Left forelimb (tissue), 1 donor: ENCODE measurements around the gene SACM1L.
"Not testable (repeated sequence)": the region's sequence is repeated elsewhere in the genome, so short reads cannot be mapped to it uniquely, and the experiment has no call there.

Experiments
- DNase-seq: peaks from one replicate; pipeline ENCODE4 v3.0.0-alpha.2; 2018; ENCODE audit warnings: low spot score

SACM1L gene

GRCh38 chr3:45666757-45667431 is 22.3 kb upstream of the SACM1L start:
- DNase-seq, result peak; percentile 75

DNA sequence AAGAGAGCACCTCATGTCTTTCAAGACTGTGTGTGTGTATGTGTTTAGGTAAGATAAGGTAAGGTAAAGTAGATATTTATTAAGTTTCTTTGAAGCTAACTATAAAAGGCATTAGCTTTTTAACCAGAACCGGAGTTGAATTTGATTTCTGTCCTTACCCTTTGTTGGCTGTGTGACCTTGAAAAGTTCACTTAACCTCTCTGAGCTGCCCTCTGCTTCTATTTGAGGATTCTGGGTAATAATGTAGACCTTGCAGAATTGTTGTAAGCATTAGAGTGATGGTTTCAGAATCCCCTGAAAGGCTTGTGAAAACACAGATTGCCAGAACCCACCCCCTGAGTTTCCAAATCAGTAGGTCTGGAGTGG is 21.6 kb upstream of the SACM1L start:
- DNase-seq, result no peak

DNA sequence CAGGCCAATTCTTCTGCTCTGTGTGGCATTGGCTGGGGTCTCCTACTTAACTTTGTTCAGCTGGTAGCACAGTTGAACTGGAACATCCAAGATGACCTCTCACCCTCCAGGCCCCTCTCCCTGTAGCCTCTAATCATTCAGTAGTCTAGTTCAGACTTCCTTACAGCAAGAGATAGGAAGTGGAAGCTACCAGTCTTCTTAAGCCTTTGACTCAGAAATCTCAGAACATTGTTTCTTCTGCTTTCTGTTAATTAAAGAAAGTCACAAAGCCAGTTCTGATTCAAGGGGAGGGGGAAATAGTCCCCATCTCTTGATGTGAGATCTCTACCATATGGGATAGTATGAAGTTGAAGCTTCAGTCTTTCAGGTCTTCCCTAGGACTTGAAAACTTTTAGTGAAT is 18.8 kb upstream of the SACM1L start:
- DNase-seq, result no peak

GRCh38 chr3:45670991-45671390 is 18.2 kb upstream of the SACM1L start:
- DNase-seq, result no peak

- no peak for DNase-seq
Observed at GRCh38 chr3:45673273-45673672, 15.9 kb upstream of the SACM1L start.

DNA sequence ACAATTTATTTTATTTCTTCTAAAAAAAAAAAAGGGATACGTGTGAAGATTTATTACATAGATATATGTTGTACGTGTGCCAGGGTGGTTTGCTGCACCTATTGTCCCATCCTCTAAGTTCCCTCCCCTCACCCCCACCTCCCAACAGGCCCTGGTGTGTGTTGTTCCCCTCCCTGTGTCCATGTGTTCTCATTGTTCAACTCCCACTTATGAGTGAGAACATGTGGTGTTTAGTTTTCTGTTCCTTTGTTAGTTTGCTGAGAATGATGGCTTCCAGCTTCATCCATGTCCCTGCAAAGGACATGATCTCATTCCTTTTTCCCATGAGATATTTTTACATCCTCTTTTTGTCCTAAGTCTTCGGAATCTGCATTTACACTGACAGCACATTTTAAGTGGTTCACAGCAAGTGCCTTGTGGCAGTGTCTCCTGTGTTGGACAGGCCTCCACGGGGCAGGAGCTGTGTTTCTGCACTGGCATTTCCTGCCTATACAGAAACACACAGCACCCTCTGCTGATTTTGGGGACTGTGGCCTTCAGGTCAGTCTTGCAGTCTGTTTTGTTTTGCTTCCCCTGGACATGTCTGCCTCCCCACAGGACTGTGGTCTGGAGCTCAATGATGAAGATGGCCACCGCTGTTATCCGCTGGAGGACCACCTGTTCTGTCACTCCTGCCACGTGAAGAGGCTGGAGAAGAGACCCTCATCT is 12.7 kb upstream of the SACM1L start:
- DNase-seq, result no peak

DNA sequence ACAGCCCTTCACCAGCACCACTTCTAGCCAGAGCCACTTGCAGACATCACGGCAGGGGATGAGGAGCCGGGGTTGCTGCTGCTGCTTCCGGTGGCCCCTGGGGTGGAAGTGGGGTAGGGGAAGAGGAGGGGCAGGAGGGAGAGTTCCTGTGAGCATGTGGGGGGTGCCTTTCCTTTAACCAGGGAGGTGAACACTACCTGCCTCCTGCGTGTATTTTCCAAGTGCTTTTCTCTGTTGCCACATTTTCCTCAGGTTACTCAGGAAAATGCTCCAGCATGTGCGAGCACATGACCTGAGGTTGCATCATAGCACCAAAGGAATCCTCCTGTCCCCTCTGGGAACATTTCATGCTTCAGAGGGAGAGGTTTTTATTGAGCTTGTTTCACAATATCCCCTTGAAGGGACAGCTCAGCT is 12.2 kb upstream of the SACM1L start:
- DNase-seq, result no peak

DNA sequence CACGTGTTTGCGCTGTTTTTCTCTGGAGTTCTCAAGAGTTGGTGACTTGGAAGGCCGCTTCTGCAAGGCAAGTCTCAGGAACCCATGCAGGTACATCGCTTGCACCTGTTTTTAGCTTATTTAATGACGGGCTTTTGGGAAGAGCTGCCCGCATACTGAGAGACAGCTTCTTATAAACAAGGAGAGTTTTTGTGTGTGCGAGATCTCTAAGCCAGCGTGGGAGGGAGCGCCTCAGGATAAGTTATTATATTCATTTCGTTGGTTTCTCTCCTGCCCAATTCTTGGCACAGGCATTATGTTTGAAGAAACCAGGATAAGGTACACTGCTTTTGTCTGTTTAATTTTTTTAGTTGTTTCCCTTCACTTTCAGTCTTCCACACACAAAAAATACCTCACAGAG is 11.4 kb upstream of the SACM1L start:
- no peak for DNase-seq

GRCh38 chr3:45679805-45680204 is 9.4 kb upstream of the SACM1L start:
- no peak for DNase-seq

GRCh38 chr3:45681221-45681620 is 8.0 kb upstream of the SACM1L start:
- no peak for DNase-seq

DNA sequence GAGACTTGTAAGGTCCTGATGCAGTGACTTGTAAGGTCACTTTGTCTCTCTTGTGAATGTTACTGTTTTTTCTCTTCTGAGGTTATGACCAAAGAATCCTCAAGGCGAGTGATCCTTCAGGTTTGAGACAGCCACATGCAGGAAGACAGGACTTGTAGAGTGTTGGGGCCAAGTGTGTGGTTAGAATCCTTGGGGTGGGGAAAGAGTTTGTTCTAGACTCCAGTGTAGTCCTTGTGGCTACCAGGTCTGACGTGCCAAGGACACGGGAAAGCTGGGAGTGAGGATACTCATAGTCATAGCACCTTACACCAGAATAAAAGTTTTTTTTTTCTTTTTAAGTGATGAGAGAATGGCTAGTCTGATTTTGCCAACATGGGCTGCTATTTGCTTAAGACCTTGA is 7.3 kb upstream of the SACM1L start:
- no peak for DNase-seq

GRCh38 chr3:45682311-45682710 is 6.9 kb upstream of the SACM1L start:
- DNase-seq, result no peak

GRCh38 chr3:45682786-45683185 is 6.4 kb upstream of the SACM1L start:
- DNase-seq, result no peak

DNA sequence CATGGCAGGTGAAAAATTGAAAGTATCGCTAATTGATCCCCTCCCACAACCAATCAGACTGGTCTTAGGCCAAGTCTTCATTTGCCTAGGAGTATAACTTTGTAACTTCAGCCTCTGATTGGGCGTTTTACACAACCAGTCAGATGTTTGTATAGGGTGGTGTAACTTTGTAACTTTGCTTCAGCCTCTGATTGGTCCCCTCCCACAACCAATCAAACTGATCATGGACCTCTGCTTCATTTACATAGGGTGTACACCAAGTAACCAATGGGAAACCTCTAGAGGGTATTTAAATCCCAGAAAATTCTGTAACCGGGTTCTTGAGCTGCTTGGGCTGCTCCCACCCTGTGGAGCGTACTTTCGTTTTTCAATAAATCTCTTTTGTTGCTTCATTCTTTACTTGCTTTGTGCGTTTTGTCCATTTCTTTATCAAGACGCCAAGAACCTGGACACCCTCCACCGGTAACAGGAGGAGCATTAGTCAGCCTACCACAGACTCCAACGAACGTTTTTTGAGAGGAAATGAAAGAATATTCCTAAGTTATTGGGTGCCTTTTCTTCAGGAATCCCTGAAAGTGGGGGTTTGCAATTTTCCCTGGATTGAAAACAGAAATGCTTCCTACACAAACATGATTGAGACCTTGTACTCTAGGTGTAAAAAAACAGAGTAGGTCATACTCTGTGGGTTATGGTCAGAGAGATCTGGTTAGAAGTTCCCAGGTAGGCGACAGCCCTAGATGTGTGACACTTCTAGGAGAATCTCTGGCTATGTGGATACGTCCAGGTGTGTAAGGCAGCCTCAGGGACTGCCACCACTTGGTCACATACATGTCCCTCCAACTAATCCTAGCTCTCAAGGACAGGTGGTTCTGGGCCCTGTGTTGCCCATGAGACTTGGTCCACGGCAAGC is 5.5 kb upstream of the SACM1L start:
- DNase-seq, result no peak

- no peak for DNase-seq
Observed at GRCh38 chr3:45684327-45684892, 4.8 kb upstream of the SACM1L start.

- DNase-seq, result not testable (repeated sequence)
Observed at GRCh38 chr3:45685722-45686121, 3.5 kb upstream of the SACM1L start.

- no peak for DNase-seq
Observed at GRCh38 chr3:45686850-45687249, 2.3 kb upstream of the SACM1L start.

DNA sequence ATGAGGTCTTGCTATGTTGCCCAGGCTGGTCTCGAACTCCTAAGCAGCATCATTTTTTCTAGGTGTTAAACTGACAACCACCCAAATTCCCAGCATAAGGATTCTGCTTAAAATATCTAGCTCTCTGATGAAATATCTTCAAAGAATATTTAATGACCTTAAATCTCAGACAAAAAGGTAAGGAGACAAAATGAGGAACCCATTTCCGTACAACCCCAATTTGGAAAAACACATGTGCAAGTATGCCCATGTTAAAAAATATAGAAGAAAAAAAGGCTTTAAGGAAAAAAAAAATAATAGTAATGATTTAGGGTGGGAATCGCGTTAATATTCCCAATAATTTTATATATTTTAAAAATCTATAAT is 1.4 kb upstream of the SACM1L start:
- no peak for DNase-seq

DNA sequence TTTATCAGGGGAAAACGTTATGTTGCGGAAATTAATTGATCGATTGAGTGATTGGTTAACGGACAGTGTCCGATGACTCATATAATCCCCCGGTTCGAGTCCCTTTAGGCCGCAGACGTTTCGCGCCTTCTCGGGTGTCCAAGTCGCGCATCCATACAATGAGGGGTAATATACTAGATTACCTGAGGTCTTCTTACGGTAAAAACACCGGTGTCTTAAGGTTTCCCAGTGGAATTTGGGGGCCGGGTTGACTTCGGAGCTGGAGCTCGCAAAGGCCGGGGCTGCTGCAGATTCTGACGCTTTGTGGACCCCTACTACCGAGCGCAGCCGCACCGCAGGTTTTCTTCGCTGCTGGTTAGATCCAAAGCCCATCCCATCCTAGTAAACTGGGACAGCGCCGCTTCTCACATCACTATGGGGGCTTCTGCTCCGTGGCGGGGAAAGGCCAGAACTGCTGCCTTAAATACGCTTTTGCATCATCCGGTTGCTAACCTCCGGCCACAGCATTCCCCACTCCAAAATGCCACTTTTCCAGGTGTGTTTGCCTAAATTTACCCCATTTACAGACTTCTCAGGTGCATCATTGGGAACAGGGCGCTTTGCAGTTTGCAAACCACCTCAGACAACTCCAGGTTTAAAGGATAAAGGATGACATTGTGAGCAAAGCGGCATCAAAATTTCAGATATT is 858 bp upstream of the SACM1L start:
- DNase-seq, result peak; percentile 73

GRCh38 chr3:45689787-45690145 is 570 bp downstream of the SACM1L start:
- no peak for DNase-seq

- no peak for DNase-seq
Observed at GRCh38 chr3:45690336-45691035, 1.3 kb downstream of the SACM1L start.
